Gastroesophageal sphincter (tissue), 3 donors: ENCODE results near the gene SHBG.

Source experiments
- POLR2A ChIP-seq, 2 donors: fragments of 450-650 bp; IDR thresholded peaks; one replicate each; pipeline ENCODE4 v1.6.1; 2017; ENCODE audit warnings: antibody characterized with exemption in 2 of 2, mild to moderate bottlenecking in 2 of 2, moderate library complexity in 1 of 2
- POLR2AphosphoS5 ChIP-seq: sonication (generic); formaldehyde crosslinking; IDR thresholded peaks from one replicate; pipeline ENCODE4 v1.6.1; 2017; ENCODE audit warnings: antibody characterized with exemption
- TF ChIP-seq, protein P1 (sequence below), 4 experiments: fragments of 200-600 bp in 2 of 4; fragments of 450-650 bp in 2 of 4; sonication (generic) in 1 of 4; IDR thresholded peaks; one replicate each; pipeline ENCODE4 v1.5.1; 2017 to 2019; ENCODE audit warnings: antibody characterized with exemption in 4 of 4, mild to moderate bottlenecking in 2 of 4, moderate library complexity in 2 of 4

DNA sequence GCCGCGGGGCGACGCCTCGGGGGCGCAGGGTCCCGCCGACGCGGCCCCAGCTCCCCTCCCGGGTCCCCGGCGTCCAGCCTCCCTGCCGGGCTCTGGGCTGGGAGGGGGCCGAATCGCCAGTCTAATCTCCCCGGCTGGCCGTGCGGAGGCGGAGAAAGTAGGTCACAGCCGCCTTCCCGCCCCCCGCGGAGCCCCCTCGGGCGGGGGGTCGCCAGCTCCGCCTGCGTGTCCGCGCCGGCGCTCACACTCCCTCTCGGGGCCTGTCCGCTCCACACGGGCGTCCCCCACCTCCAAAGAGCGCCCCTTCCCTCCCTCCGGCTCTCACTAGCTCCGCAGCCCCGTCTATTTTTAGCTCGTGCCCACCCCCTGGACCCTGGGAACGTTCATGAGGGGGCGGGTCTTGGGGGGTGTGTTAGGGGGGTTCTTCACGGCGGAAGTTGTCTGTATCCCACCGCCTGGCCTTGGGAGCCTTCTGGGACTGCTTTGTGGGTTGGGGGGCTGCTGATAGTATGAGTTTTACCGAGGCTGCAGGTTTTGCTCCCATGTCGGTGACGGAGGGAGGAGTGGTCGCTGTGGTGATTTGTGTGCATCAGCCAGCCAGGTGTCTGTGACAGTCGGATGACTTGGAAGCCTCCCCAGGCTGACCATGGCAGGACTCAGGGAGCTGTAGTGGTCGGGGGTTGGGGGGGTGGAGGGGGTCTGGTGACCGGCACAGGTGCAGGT, 21.9 kb downstream of the SHBG start:
- TF ChIP-seq, protein P1, sequence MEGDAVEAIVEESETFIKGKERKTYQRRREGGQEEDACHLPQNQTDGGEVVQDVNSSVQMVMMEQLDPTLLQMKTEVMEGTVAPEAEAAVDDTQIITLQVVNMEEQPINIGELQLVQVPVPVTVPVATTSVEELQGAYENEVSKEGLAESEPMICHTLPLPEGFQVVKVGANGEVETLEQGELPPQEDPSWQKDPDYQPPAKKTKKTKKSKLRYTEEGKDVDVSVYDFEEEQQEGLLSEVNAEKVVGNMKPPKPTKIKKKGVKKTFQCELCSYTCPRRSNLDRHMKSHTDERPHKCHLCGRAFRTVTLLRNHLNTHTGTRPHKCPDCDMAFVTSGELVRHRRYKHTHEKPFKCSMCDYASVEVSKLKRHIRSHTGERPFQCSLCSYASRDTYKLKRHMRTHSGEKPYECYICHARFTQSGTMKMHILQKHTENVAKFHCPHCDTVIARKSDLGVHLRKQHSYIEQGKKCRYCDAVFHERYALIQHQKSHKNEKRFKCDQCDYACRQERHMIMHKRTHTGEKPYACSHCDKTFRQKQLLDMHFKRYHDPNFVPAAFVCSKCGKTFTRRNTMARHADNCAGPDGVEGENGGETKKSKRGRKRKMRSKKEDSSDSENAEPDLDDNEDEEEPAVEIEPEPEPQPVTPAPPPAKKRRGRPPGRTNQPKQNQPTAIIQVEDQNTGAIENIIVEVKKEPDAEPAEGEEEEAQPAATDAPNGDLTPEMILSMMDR (IDR thresholded peaks at IDR 0.05) = no peak
- TF ChIP-seq POLR2AphosphoS5 = no peak
- TF ChIP-seq POLR2A (IDR thresholded peaks at IDR 0.05) = no peak
